HPDE6-E6E7 (cell line): ENCODE measurements around the gene COG1.

Experiments
- DNase-seq: peaks from one replicate; pipeline ENCODE4 v3.0.0; 2011; ENCODE audit warnings: missing footprints; ENCODE audit errors: extremely low spot score

The COG1 gene

GRCh38 chr17:73230088-73230487 lies 37.2 kb downstream of the COG1 start:
- no peak for DNase-seq

- no peak for DNase-seq
Observed at GRCh38 chr17:73231395-73231794, 38.5 kb downstream of the COG1 start.

- DNase-seq: peak; percentile 95
Observed at GRCh38 chr17:73231841-73232586, 39.2 kb downstream of the COG1 start.

GRCh38 chr17:73232587-73233373 lies 39.9 kb downstream of the COG1 start:
- no peak for DNase-seq

- no peak for DNase-seq
Observed at GRCh38 chr17:73234736-73235135, 41.9 kb downstream of the COG1 start.

GRCh38 chr17:73237714-73238113 lies 44.9 kb downstream of the COG1 start:
- DNase-seq: no peak

GRCh38 chr17:73240561-73240960 lies 47.7 kb downstream of the COG1 start:
- no peak for DNase-seq

GRCh38 chr17:73247726-73248125 lies 54.9 kb downstream of the COG1 start:
- no peak for DNase-seq

- no peak for DNase-seq
Observed at GRCh38 chr17:73248532-73248931, 55.7 kb downstream of the COG1 start.

- DNase-seq: no peak
Observed at GRCh38 chr17:73249700-73250099, 56.8 kb downstream of the COG1 start.

GRCh38 chr17:73250851-73251640 lies 58.2 kb downstream of the COG1 start:
- no peak for DNase-seq

- no peak for DNase-seq
Observed at GRCh38 chr17:73251871-73252270, 59.0 kb downstream of the COG1 start.

- no peak for DNase-seq
Observed at GRCh38 chr17:73255671-73256181, 62.9 kb downstream of the COG1 start.

GRCh38 chr17:73256220-73256619 lies 63.4 kb downstream of the COG1 start:
- DNase-seq: no peak

GRCh38 chr17:73257516-73257915 lies 64.7 kb downstream of the COG1 start:
- no peak for DNase-seq
